Liver (tissue), 9 donors: ENCODE results near the gene NCLN. TPM values are rescaled to one million over a fixed set of nuclear protein-coding genes. Genes with fewer than 3 reads are reported as not detected.

Experiments used
- DNase-seq: peaks from one replicate; pipeline ENCODE4 v3.0.0-alpha.2; 2017; ENCODE audit warnings: low spot score
- H3K27ac ChIP-seq, 2 donors: one replicate each; pipeline ENCODE4 v1.7.0; 2013; ENCODE audit warnings: inconsistent platforms in 2 of 2, low read length in 2 of 2, control low read depth in 1 of 2, low read depth in 1 of 2, mild to moderate bottlenecking in 1 of 2
- H3K27me3 ChIP-seq, 4 donors: one replicate each; pipeline versions ENCODE4 v1.6.1 to v1.7.0; 2013; ENCODE audit warnings: low read length in 3 of 4, inconsistent platforms in 1 of 4, mild to moderate bottlenecking in 1 of 4, moderate library complexity in 1 of 4; ENCODE audit not compliant: control insufficient read depth in 4 of 4, insufficient read depth in 4 of 4
- H3K36me3 ChIP-seq, 4 donors: one replicate each; pipeline versions ENCODE4 v1.6.1 to v1.7.0; 2013; ENCODE audit warnings: low read length in 3 of 4, mild to moderate bottlenecking in 3 of 4, low read depth in 1 of 4, moderate library complexity in 1 of 4; ENCODE audit not compliant: control insufficient read depth in 4 of 4, insufficient read depth in 3 of 4
- H3K4me1 ChIP-seq, 4 donors: one replicate each; pipeline versions ENCODE4 v1.6.1 to v1.7.0; 2013; ENCODE audit warnings: low read length in 3 of 4, mild to moderate bottlenecking in 3 of 4, moderate library complexity in 1 of 4; ENCODE audit not compliant: control insufficient read depth in 4 of 4, insufficient read depth in 4 of 4
- H3K4me3 ChIP-seq, 3 donors: one replicate each; pipeline versions ENCODE4 v1.6.1 to v1.7.0; 2013; ENCODE audit warnings: low read length in 3 of 3, control low read depth in 1 of 3, low read depth in 1 of 3, mild to moderate bottlenecking in 1 of 3
- H3K9ac ChIP-seq, 2 donors: one replicate each; pipeline ENCODE4 v1.7.0; 2013; ENCODE audit warnings: low read length in 2 of 2, mild to moderate bottlenecking in 2 of 2, moderate library complexity in 2 of 2, control low read depth in 1 of 2, low read depth in 1 of 2
- H3K9me3 ChIP-seq, 4 donors: one replicate each; pipeline versions ENCODE4 v1.6.1 to v1.7.0; 2013; ENCODE audit warnings: low read length in 3 of 4; ENCODE audit not compliant: control insufficient read depth in 4 of 4
- EGR1 ChIP-seq, 2 donors: IDR thresholded peaks; 2 replicates each; pipeline ENCODE4 v1.6.1; 2016 to 2018; ENCODE audit warnings: antibody characterized with exemption in 2 of 2, low read depth in 2 of 2
- FOXA1 ChIP-seq: IDR thresholded peaks from 2 replicates; pipeline ENCODE4 v1.6.1; 2016; ENCODE audit warnings: antibody characterized with exemption
- FOXA2 ChIP-seq: IDR thresholded peaks from 2 replicates; pipeline ENCODE4 v1.6.1; 2016; ENCODE audit warnings: antibody characterized with exemption
- GABPA ChIP-seq, 2 donors: IDR thresholded peaks in 1 of 2; conservative IDR thresholded peaks in 1 of 2; 2 replicates each; pipeline ENCODE4 v1.6.1; 2016; ENCODE audit warnings: antibody characterized with exemption in 2 of 2, mild to moderate bottlenecking in 1 of 2, moderate library complexity in 1 of 2
- HNF4A ChIP-seq, 2 donors: conservative IDR thresholded peaks; 2 replicates each; pipeline ENCODE4 v1.6.1; 2016; ENCODE audit warnings: antibody characterized with exemption in 2 of 2, mild to moderate bottlenecking in 2 of 2
- HNF4G ChIP-seq: IDR thresholded peaks from 2 replicates; pipeline ENCODE4 v1.6.1; 2016; ENCODE audit warnings: antibody characterized with exemption
- JUND ChIP-seq, 2 donors: IDR thresholded peaks; 2 replicates each; pipeline ENCODE4 v1.6.1; 2016; ENCODE audit warnings: antibody characterized with exemption in 2 of 2
- NR2F2 ChIP-seq: IDR thresholded peaks from 2 replicates; pipeline ENCODE4 v1.6.1; 2016; ENCODE audit warnings: antibody characterized with exemption
- RAD21 ChIP-seq, 2 donors: IDR thresholded peaks; 2 replicates each; pipeline ENCODE4 v1.6.1; 2016; ENCODE audit warnings: antibody characterized with exemption in 2 of 2, mild to moderate bottlenecking in 2 of 2
- RXRA ChIP-seq, 2 donors: IDR thresholded peaks; 2 replicates each; pipeline ENCODE4 v1.6.1; 2017 to 2018; ENCODE audit warnings: antibody characterized with exemption in 2 of 2, mild to moderate bottlenecking in 1 of 2
- SP1 ChIP-seq: IDR thresholded peaks from 2 replicates; pipeline ENCODE4 v1.6.1; 2018; ENCODE audit warnings: antibody characterized with exemption, mild to moderate bottlenecking
- TAF1 ChIP-seq: conservative IDR thresholded peaks from 2 replicates; pipeline ENCODE4 v1.6.1; 2016; ENCODE audit warnings: antibody characterized with exemption, mild to moderate bottlenecking
- YY1 ChIP-seq: IDR thresholded peaks from 2 replicates; pipeline ENCODE4 v1.6.1; 2016; ENCODE audit warnings: antibody characterized with exemption, mild to moderate bottlenecking
- ZBTB33 ChIP-seq: IDR thresholded peaks from 2 replicates; pipeline ENCODE4 v1.6.1; 2016; ENCODE audit warnings: antibody characterized with exemption
- WGBS: extraction: QIAGEN DNeasy Blood & Tissue Kit; methylation state at CpG from one replicate; pipeline ENCODE4 v1.1.7; 2013; 5-methylcytosine and 5-hydroxymethylcytosine counted together
- polyA plus RNA-seq, 2 donors: library from polyadenylated mRNA; stranded (reverse) in 1 of 2; unstranded in 1 of 2; fragments of 200-250 nt in 1 of 2; fragments of >200 nt in 1 of 2; fragmentation: Nextera tagmentation in 1 of 2; extraction: Ambion mirVana in 1 of 2; gene quantifications; one replicate each; pipeline versions ENCODE4 v1.2.1 to v1.2.3, GENCODE V29; 2013 to 2015
- total RNA-seq, 2 donors: library from RNA; depleted of rRNA; stranded (reverse); fragments of >200 nt; gene quantifications; one replicate each; pipeline ENCODE4 v1.2.3, GENCODE V29; 2014
- TF ChIP-seq, protein P1 (sequence below): IDR thresholded peaks from 2 replicates; pipeline ENCODE4 v1.6.1; 2016; ENCODE audit warnings: antibody characterized with exemption
- TF ChIP-seq, protein P2 (sequence below): fragments of 150-350 bp; IDR thresholded peaks from 2 replicates; pipeline ENCODE4 v1.5.1; 2017; ENCODE audit warnings: improper control_type of control experiment, low read depth, low read length; ENCODE audit not compliant: missing input control
- TF ChIP-seq, protein P3 (sequence below): IDR thresholded peaks from 2 replicates; pipeline ENCODE4 v1.6.1; 2016; ENCODE audit warnings: antibody characterized with exemption
- TF ChIP-seq, protein P4 (sequence below): IDR thresholded peaks from 2 replicates; pipeline ENCODE4 v1.6.1; 2016; ENCODE audit warnings: antibody characterized with exemption, mild to moderate bottlenecking
- donor health status: healthy.
- donor health status: healthy.
- donor health status: healthy.
- donor health status: healthy.
- donor health status: healthy.

NCLN gene
- total and polyA plus RNA-seq, 4 donors, result 29.5 to 50.8 (median 38.4) TPM

GRCh38 chr19:3231288-3231687, 45.6 kb downstream of the NCLN start:
- TF ChIP-seq, protein P1, sequence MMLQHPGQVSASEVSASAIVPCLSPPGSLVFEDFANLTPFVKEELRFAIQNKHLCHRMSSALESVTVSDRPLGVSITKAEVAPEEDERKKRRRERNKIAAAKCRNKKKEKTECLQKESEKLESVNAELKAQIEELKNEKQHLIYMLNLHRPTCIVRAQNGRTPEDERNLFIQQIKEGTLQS, result no peak
- TF ChIP-seq, protein P2, sequence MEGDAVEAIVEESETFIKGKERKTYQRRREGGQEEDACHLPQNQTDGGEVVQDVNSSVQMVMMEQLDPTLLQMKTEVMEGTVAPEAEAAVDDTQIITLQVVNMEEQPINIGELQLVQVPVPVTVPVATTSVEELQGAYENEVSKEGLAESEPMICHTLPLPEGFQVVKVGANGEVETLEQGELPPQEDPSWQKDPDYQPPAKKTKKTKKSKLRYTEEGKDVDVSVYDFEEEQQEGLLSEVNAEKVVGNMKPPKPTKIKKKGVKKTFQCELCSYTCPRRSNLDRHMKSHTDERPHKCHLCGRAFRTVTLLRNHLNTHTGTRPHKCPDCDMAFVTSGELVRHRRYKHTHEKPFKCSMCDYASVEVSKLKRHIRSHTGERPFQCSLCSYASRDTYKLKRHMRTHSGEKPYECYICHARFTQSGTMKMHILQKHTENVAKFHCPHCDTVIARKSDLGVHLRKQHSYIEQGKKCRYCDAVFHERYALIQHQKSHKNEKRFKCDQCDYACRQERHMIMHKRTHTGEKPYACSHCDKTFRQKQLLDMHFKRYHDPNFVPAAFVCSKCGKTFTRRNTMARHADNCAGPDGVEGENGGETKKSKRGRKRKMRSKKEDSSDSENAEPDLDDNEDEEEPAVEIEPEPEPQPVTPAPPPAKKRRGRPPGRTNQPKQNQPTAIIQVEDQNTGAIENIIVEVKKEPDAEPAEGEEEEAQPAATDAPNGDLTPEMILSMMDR, result no peak
- TF ChIP-seq FOXA1 (no peak), SP1 (no peak), JUND (IDR thresholded peaks at IDR 0.05) (no peak), RAD21 (IDR thresholded peaks at IDR 0.05) (no peak), YY1 (no peak), EGR1 (IDR thresholded peaks at IDR 0.05; ENCODE audit: low read depth in 2 of 2) (no peak), HNF4G (no peak), NR2F2 (no peak)
- TF ChIP-seq, protein P3, sequence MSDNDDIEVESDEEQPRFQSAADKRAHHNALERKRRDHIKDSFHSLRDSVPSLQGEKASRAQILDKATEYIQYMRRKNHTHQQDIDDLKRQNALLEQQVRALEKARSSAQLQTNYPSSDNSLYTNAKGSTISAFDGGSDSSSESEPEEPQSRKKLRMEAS, result no peak
- Histone ChIP-seq H3K27me3 (peaks cover 0 to 8% (median under 1%) of the 10 kb centered on the region in 4 donors), H3K4me1 (no peaks in the 10 kb centered on the region), H3K36me3 (no peaks in the 10 kb centered on the region), H3K9me3 (no peaks in the 10 kb centered on the region), H3K27ac (no peak overlapping the region), H3K4me3 (no peak overlapping the region), H3K9ac (no peak overlapping the region)
- 87% methylated on average over 1 of the region's 1 CpG for WGBS
- no peak for DNase-seq

- 68% methylated on average over 4 of the region's 4 CpGs for WGBS
- H3K9ac ChIP-seq, result no peak overlapping the region
- H3K27me3 ChIP-seq, result peaks cover 0 to 2% (median under 1%) of the 10 kb centered on the region in 4 donors
- no peaks in the 10 kb centered on the region for H3K4me1 ChIP-seq
- H3K9me3 ChIP-seq, result no peaks in the 10 kb centered on the region
- H3K36me3 ChIP-seq, result no peaks in the 10 kb centered on the region
- H3K4me3 ChIP-seq, result no peak overlapping the region
- H3K27ac ChIP-seq, result no peak overlapping the region
- DNase-seq, result no peak
- TF ChIP-seq EGR1 (IDR thresholded peaks at IDR 0.05; ENCODE audit: low read depth in 2 of 2) (no peak), HNF4A (conservative IDR thresholded peaks at IDR 0.05) (no peak), HNF4G (no peak), TAF1 (no peak), RXRA (IDR thresholded peaks at IDR 0.05) (no peak), NR2F2 (no peak), JUND (IDR thresholded peaks at IDR 0.05) (no peak), RAD21 (IDR thresholded peaks at IDR 0.05) (no peak), GABPA (IDR thresholded peaks at IDR 0.05 in 1 of 2, conservative IDR thresholded peaks at IDR 0.05 in 1 of 2) (no peak), ZBTB33 (no peak), FOXA1 (no peak), FOXA2 (no peak), YY1 (no peak), SP1 (no peak)
- TF ChIP-seq, protein P2, result no peak
- TF ChIP-seq, protein P4, sequence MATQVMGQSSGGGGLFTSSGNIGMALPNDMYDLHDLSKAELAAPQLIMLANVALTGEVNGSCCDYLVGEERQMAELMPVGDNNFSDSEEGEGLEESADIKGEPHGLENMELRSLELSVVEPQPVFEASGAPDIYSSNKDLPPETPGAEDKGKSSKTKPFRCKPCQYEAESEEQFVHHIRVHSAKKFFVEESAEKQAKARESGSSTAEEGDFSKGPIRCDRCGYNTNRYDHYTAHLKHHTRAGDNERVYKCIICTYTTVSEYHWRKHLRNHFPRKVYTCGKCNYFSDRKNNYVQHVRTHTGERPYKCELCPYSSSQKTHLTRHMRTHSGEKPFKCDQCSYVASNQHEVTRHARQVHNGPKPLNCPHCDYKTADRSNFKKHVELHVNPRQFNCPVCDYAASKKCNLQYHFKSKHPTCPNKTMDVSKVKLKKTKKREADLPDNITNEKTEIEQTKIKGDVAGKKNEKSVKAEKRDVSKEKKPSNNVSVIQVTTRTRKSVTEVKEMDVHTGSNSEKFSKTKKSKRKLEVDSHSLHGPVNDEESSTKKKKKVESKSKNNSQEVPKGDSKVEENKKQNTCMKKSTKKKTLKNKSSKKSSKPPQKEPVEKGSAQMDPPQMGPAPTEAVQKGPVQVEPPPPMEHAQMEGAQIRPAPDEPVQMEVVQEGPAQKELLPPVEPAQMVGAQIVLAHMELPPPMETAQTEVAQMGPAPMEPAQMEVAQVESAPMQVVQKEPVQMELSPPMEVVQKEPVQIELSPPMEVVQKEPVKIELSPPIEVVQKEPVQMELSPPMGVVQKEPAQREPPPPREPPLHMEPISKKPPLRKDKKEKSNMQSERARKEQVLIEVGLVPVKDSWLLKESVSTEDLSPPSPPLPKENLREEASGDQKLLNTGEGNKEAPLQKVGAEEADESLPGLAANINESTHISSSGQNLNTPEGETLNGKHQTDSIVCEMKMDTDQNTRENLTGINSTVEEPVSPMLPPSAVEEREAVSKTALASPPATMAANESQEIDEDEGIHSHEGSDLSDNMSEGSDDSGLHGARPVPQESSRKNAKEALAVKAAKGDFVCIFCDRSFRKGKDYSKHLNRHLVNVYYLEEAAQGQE, result no peak
- TF ChIP-seq, protein P3, result no peak
- TF ChIP-seq, protein P1, result no peak
Measured at GRCh38 chr19:3233116-3233515, 47.4 kb downstream of the NCLN start.
